Ishikawa (cell line): Measurements from ENCODE around the gene CDC42BPB.

Experiments used
- CEBPB ChIP-seq: IDR thresholded peaks from 2 replicates; pipeline ENCODE4 v1.6.1; 2012
- CREB1 ChIP-seq: IDR thresholded peaks from 2 replicates; pipeline ENCODE4 v1.6.1; 2012; ENCODE audit warnings: low read depth
- EGR1 ChIP-seq: IDR thresholded peaks from 2 replicates; pipeline ENCODE4 v1.6.1; 2012
- EP300 ChIP-seq: IDR thresholded peaks from 2 replicates; pipeline ENCODE4 v1.6.1; 2012; ENCODE audit warnings: borderline replicate concordance
- FOXM1 ChIP-seq: IDR thresholded peaks from 2 replicates; pipeline ENCODE4 v1.6.1; 2012; ENCODE audit warnings: low read depth, borderline replicate concordance
- MAX ChIP-seq: IDR thresholded peaks from 2 replicates; pipeline ENCODE4 v1.6.1; 2012
- NFIC ChIP-seq: IDR thresholded peaks from 2 replicates; pipeline ENCODE4 v1.6.1; 2012
- RAD21 ChIP-seq: IDR thresholded peaks from 2 replicates; pipeline ENCODE4 v1.6.1; 2012; ENCODE audit warnings: low read depth
- REST ChIP-seq: IDR thresholded peaks from 2 replicates; pipeline ENCODE4 v1.6.1; 2012; ENCODE audit warnings: low read depth, mild to moderate bottlenecking
- TAF1 ChIP-seq: IDR thresholded peaks from 2 replicates; pipeline ENCODE4 v1.6.1; 2012; ENCODE audit warnings: low read depth, mild to moderate bottlenecking
- TCF12 ChIP-seq: IDR thresholded peaks from 2 replicates; pipeline ENCODE4 v1.6.1; 2012; ENCODE audit warnings: low read depth
- TEAD4 ChIP-seq: IDR thresholded peaks from 2 replicates; pipeline ENCODE4 v1.6.1; 2012
- USF1 ChIP-seq: IDR thresholded peaks from 2 replicates; pipeline ENCODE4 v1.6.1; 2012
- YY1 ChIP-seq: IDR thresholded peaks from 2 replicates; pipeline ENCODE4 v1.6.1; 2012; ENCODE audit warnings: low read depth
- ZBTB7A ChIP-seq: IDR thresholded peaks from 2 replicates; pipeline ENCODE4 v1.6.1; 2012; ENCODE audit warnings: low read depth

The CDC42BPB gene

GRCh38 chr14:102914474-102915291 is 142.7 kb downstream of the CDC42BPB start:
- TF ChIP-seq NFIC (no peak), EP300 (no peak), RAD21 (no peak), USF1 (no peak), FOXM1 (no peak), REST (no peak), TAF1 (no peak), EGR1 (no peak), TCF12 (no peak), TEAD4 (no peak), ZBTB7A (no peak), CREB1 (no peak), MAX (no peak), YY1 (no peak)

- no peak for TF ChIP-seq MAX
- TF ChIP-seq REST = no peak
- no peak for TF ChIP-seq RAD21
- no peak for TF ChIP-seq EP300
- TF ChIP-seq TAF1 = no peak
- TF ChIP-seq USF1 = no peak
- TF ChIP-seq CREB1 = no peak
- TF ChIP-seq YY1 = no peak
- TF ChIP-seq CEBPB = no peak
- TF ChIP-seq FOXM1 = no peak
- TF ChIP-seq TEAD4 = no peak
- TF ChIP-seq ZBTB7A = no peak
- no peak for TF ChIP-seq EGR1
- TF ChIP-seq NFIC = no peak
- no peak for TF ChIP-seq TCF12
Measured at GRCh38 chr14:102913341-102914211, 143.8 kb downstream of the CDC42BPB start.

GRCh38 chr14:102911991-102912761 is 145.2 kb downstream of the CDC42BPB start:
- TF ChIP-seq FOXM1 = no peak
- TF ChIP-seq TCF12 = no peak
- no peak for TF ChIP-seq USF1
- TF ChIP-seq CEBPB = no peak
- TF ChIP-seq REST = no peak
- TF ChIP-seq EP300 = no peak
- no peak for TF ChIP-seq NFIC
- TF ChIP-seq YY1 = no peak
- TF ChIP-seq TAF1 = no peak
- TF ChIP-seq TEAD4 = no peak
- no peak for TF ChIP-seq MAX
- no peak for TF ChIP-seq RAD21
- no peak for TF ChIP-seq EGR1
- TF ChIP-seq ZBTB7A = no peak
- no peak for TF ChIP-seq CREB1
